NCI-H82 treated with DMSO at 0.1 percent for 48 hours (cell line): ENCODE measurements around the gene IRGC.

ENCODE experiments used
- DNase-seq: peaks from one replicate; lab custom pipeline; 2025; ENCODE audit not compliant: unreplicated experiment; lab: John Stamatoyannopoulos, UW

Gene IRGC

GRCh38 chr19:43721469-43722048, 5.7 kb downstream of the IRGC start:
- no peak for DNase-seq

GRCh38 chr19:43723588-43723987, 7.7 kb downstream of the IRGC start:
- DNase-seq = no peak

DNA sequence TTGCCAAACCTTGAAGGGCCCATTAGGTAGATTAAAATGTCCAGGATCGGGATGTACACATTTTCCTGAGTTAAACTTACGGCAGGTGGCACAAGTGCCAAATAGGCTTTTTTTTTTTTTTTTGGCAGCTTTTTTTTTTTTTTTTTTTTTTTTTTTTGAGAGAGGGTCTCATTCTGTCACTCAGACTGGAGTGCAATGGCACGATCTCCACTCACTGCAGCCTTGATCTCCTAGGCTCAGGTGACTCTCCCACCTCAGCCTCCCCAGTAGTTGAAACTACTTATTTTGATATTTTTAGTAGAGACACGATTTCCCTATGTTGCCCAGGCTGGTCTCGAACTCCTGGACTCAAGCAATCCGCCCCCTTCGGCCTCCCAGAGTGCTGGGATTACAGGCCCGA, 9.0 kb downstream of the IRGC start:
- no peak for DNase-seq

DNA sequence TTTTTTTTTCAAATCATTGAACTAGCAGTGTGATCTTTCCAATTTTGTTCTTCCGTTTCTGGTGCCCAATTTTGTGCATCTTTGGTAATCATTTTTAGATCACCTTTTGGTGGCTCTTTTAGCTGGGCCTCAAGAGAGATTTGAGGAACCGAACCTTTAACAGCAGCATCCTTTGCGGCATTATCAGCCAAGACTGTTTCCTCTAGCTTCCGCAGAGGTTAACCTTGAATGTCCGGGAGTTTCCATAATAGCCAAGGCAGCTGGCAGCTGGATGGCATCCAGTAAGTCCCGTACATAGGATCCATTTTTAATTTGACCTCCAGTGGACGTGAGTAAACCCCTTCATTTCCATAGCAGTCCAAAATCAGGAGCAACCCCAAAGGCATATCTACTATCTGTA, 9.6 kb downstream of the IRGC start:
- no peak for DNase-seq

- DNase-seq = no peak
Observed at GRCh38 chr19:43726736-43727592, 11.1 kb downstream of the IRGC start.

GRCh38 chr19:43727593-43727853, 11.6 kb downstream of the IRGC start:
- no peak for DNase-seq

DNA sequence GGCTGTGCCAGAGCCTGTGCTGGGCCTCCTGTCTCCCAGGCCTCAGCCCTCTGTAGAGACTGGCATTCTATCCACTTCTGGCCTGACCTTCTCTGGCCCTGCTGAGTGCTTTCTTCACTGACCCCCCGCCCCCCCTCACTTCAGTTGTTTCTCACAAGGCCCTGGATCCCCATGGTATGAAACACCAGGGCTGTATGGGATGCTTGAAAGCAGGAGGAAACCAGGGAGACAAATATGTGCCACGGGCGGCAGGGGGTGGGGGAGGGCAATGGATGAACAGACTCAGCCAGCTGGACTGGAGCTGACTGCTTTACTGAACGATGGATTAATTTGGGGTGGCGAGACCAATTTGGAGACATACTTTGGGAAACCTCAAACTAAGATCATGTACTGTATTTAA, 14.0 kb downstream of the IRGC start:
- DNase-seq = no peak

- DNase-seq = no peak
Observed at GRCh38 chr19:43731346-43731745, 15.5 kb downstream of the IRGC start.

DNA sequence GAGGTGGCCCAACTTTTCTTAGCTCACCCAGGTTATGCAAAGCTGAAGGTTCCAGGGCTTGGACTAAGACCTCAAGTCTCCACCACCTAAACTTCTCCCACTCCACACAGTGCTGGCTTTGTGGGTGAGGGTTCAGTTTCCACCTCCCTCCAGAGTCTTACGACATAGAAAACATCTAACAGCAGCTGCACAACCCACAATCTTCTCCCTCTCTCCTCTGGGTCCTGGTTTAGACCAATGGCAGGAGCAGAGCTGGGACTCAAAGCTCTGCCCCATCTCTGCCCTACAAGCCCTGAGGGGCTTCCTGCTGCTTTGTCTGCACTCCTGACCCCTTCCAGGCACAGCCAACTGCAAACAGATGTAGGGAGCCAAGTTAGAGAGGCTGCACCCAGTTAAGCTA, 16.0 kb downstream of the IRGC start:
- no peak for DNase-seq

DNA sequence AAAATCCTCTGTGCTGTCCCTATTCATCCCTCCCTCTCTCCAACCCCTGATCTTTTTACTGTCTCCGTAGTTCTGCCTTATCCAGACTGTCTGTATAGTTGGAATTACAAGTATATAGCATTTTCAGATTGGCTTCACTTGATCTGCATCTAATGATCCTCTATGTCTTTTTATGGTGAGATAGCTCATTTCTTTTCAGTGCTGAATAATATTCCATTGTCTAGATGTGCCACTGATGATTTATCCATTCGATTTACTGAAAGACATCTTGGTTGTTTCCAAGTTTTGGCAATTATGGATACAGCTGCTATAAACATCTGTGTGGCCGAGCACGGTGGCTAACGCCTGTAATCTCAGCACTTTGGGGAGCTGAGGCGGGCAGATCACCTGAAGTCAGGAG, 19.1 kb downstream of the IRGC start:
- DNase-seq = no peak

GRCh38 chr19:43735957-43736356, 20.1 kb downstream of the IRGC start:
- DNase-seq = no peak

- no peak for DNase-seq
Observed at GRCh38 chr19:43738780-43739211, 22.9 kb downstream of the IRGC start.

DNA sequence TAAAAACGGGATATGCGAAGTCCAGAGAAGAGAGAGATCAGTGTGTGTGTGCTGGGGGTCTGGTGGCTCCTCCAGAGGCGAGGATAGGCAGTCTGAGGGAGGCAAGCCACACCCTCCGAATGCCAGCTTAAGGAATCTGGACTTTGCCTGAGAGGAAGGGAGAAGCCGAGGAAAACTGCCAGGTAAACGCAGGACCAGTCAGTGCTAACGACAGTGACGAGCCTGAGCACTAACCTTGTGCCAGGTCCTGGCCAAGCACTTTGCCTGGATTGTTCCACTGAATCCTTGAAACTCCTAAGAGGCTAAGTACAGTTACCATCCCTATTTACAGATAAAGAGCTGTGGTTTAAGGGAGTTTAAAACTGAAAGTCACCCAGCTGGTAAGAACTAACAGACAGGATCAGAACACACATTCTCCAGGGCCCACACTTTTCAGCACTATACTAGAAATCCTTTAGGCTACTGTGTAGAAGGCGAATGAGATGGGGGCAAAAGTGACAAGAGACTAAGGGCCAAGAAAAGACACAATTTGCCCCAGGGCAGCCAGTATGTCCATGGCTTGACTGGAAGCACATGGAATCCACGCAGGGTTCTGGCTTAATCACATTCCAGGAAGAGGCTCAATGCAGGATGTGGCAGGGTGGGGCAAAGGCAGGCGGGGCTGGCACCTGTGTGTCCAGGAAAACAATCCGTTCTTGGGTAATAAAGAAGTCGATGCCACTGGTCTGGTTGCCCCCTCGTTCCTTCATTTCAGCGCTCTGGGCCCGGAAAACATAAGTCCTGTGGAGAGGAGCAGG, 23.8 kb downstream of the IRGC start:
- DNase-seq = no peak

- no peak for DNase-seq
Observed at GRCh38 chr19:43741075-43741825, 25.4 kb downstream of the IRGC start.

GRCh38 chr19:43743059-43743458, 27.2 kb downstream of the IRGC start:
- no peak for DNase-seq

- no peak for DNase-seq
Observed at GRCh38 chr19:43747557-43748204, 31.8 kb downstream of the IRGC start.

DNA sequence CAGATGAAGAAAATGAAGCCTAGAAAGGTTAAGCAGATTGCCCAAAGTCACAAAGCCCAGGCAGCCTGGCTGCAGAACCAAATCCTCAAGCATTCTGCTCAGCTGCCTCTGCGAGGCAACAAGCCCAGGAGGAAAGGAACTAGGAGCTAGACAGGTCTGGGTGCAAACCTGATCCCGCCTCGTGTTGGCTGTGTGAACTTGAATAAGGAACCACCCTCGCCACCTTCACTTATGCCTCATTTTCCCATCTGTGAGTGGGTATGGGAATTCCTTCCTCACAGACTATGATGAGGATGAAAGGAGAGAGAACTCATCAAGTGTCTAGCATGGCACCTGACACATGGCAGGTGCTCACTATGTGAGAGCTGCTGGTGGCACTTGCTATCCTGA, 32.3 kb downstream of the IRGC start:
- no peak for DNase-seq

DNA sequence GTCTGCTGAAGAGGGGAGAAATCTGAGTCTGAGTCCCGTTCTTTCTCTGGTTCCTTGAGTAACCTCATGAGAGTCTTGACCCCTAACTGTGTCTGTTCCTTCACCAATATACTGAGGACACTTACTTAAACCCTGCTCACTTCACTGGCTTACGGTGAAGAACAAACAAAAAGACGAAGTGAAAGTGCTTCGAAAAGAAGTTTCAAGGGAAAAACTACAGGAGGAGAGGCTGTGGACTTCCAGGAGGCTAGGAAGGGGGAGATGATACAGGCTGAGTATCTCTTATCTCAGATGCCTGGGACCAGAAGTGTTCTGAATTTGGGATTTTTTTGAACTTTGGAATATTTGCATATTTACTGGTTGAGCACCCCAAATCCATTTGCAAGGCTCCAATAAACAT, 32.8 kb downstream of the IRGC start:
- no peak for DNase-seq

DNA sequence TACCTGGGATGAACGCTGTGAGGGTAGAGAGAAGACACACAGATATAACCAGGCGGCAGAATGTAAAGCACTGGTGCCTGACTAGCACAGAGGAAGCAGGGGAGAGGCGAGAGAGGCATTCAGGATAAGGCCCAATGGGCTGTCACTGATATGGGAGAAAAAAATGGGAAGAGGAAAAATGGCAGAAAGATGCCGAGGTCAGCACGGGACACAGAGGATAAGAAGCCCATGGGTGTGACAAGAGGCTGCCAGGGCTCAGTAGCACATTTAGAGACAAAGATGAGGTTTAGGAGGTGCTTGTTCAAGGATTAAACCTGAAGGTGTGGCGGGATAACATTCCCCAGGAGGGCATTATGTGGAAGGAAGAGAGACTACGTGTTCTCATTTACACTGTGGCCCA, 33.3 kb downstream of the IRGC start:
- no peak for DNase-seq

GRCh38 chr19:43749898-43750297, 34.0 kb downstream of the IRGC start:
- DNase-seq = no peak
